Ectodermal cell (in vitro differentiated cells): ENCODE data around the gene LEPR.

ENCODE experiments used
- H3K27ac ChIP-seq: 2 replicates; pipeline ENCODE4 v1.7.0; 2013; ENCODE audit warnings: mild to moderate bottlenecking, low read depth, low read length; ENCODE audit not compliant: insufficient read depth, poor library complexity, severe bottlenecking
- H3K27me3 ChIP-seq: 2 replicates; pipeline ENCODE4 v1.7.0; 2013; ENCODE audit warnings: mild to moderate bottlenecking, low read length; ENCODE audit not compliant: insufficient read depth, control insufficient read depth, poor library complexity, severe bottlenecking
- H3K36me3 ChIP-seq: one replicate; pipeline ENCODE4 v1.7.0; 2013; ENCODE audit warnings: low read length; ENCODE audit not compliant: control insufficient read depth, insufficient read depth
- H3K4me1 ChIP-seq: one replicate; pipeline ENCODE4 v1.7.0; 2013; ENCODE audit warnings: low read length; ENCODE audit not compliant: control insufficient read depth, insufficient read depth
- H3K4me3 ChIP-seq: 2 replicates; pipeline ENCODE4 v1.7.0; 2013; ENCODE audit warnings: low read depth, low read length, control low read depth; ENCODE audit not compliant: insufficient read depth
- H3K9me3 ChIP-seq: 2 replicates; pipeline ENCODE4 v1.7.0; 2013; ENCODE audit warnings: mild to moderate bottlenecking, low read length, moderate library complexity; ENCODE audit not compliant: control insufficient read depth
- WGBS, 2 experiments: methylation state at CpG; one replicate each; pipeline ENCODE4 v1.1.7; 2013; ENCODE audit warnings: missing lambda C conversion rate in 2 of 2; 5-methylcytosine and 5-hydroxymethylcytosine counted together

LEPR gene

GRCh38 chr1:65388908-65389695, 31.4 kb upstream of the LEPR start:
- H3K4me3 ChIP-seq: no peak overlapping the region
- H3K9me3 ChIP-seq: no peaks in the 10 kb centered on the region
- H3K27me3 ChIP-seq: no peaks in the 10 kb centered on the region
- H3K4me1 ChIP-seq: no peaks in the 10 kb centered on the region
- H3K36me3 ChIP-seq: peaks cover 4% of the 10 kb centered on the region
- H3K27ac ChIP-seq: no peak overlapping the region
- WGBS, 2 experiments: 90% methylated on average over 3 of the region's 3 CpGs

GRCh38 chr1:65392497-65392896, 28.0 kb upstream of the LEPR start:
- Histone ChIP-seq H3K4me3 (no peak overlapping the region), H3K4me1 (no peaks in the 10 kb centered on the region), H3K36me3 (peaks cover 4% of the 10 kb centered on the region), H3K27me3 (no peaks in the 10 kb centered on the region), H3K27ac (no peak overlapping the region), H3K9me3 (no peaks in the 10 kb centered on the region)
- WGBS, 2 experiments: 96 to 97% methylated on average over 7 of the region's 7 CpGs

GRCh38 chr1:65393347-65393746, 27.1 kb upstream of the LEPR start:
- Histone ChIP-seq H3K9me3 (no peaks in the 10 kb centered on the region), H3K4me3 (no peak overlapping the region), H3K4me1 (no peaks in the 10 kb centered on the region), H3K27ac (no peak overlapping the region), H3K27me3 (no peaks in the 10 kb centered on the region), H3K36me3 (peaks cover 4% of the 10 kb centered on the region)
- 93 to 97% methylated on average over 2 of the region's 2 CpGs for WGBS, 2 experiments

GRCh38 chr1:65393928-65394327, 26.5 kb upstream of the LEPR start:
- no peak overlapping the region for H3K27ac ChIP-seq
- no peak overlapping the region for H3K4me3 ChIP-seq
- H3K4me1 ChIP-seq: no peaks in the 10 kb centered on the region
- no peaks in the 10 kb centered on the region for H3K9me3 ChIP-seq
- no peaks in the 10 kb centered on the region for H3K27me3 ChIP-seq
- H3K36me3 ChIP-seq: peaks cover 4% of the 10 kb centered on the region
- WGBS, 2 experiments: 90 to 95% methylated on average over 1 of the region's 1 CpG

- no peaks in the 10 kb centered on the region for H3K36me3 ChIP-seq
- no peak overlapping the region for H3K4me3 ChIP-seq
- 90 to 95% methylated on average over 3 of the region's 3 CpGs for WGBS, 2 experiments
- H3K27ac ChIP-seq: no peak overlapping the region
- H3K4me1 ChIP-seq: no peaks in the 10 kb centered on the region
- H3K27me3 ChIP-seq: no peaks in the 10 kb centered on the region
- no peaks in the 10 kb centered on the region for H3K9me3 ChIP-seq
Measured at GRCh38 chr1:65395887-65396612, 24.4 kb upstream of the LEPR start.

- Histone ChIP-seq H3K4me1 (no peaks in the 10 kb centered on the region), H3K27me3 (no peaks in the 10 kb centered on the region), H3K4me3 (no peak overlapping the region), H3K9me3 (no peaks in the 10 kb centered on the region), H3K27ac (no peak overlapping the region), H3K36me3 (no peaks in the 10 kb centered on the region)
- WGBS, 2 experiments: 100% methylated on average over 1 of the region's 1 CpG; no CpG with 5 or more reads in 1 of the 2 experiments
Measured at GRCh38 chr1:65398083-65398482, 22.4 kb upstream of the LEPR start.

- Histone ChIP-seq H3K36me3 (no peaks in the 10 kb centered on the region), H3K4me1 (no peaks in the 10 kb centered on the region), H3K9me3 (no peaks in the 10 kb centered on the region), H3K27me3 (no peaks in the 10 kb centered on the region), H3K4me3 (no peak overlapping the region), H3K27ac (no peak overlapping the region)
- WGBS, 2 experiments: 80% methylated on average over 1 of the region's 1 CpG; no CpG with 5 or more reads in 1 of the 2 experiments
Measured at GRCh38 chr1:65399003-65399402, 21.5 kb upstream of the LEPR start.

- no peaks in the 10 kb centered on the region for H3K9me3 ChIP-seq
- H3K4me3 ChIP-seq: no peak overlapping the region
- no peaks in the 10 kb centered on the region for H3K36me3 ChIP-seq
- WGBS, 2 experiments: 90 to 93% methylated on average over 3 of the region's 3 CpGs
- H3K4me1 ChIP-seq: no peaks in the 10 kb centered on the region
- no peak overlapping the region for H3K27ac ChIP-seq
- no peaks in the 10 kb centered on the region for H3K27me3 ChIP-seq
Measured at GRCh38 chr1:65401612-65402011, 18.9 kb upstream of the LEPR start.

- Histone ChIP-seq H3K27me3 (no peaks in the 10 kb centered on the region), H3K4me1 (no peaks in the 10 kb centered on the region), H3K4me3 (no peak overlapping the region), H3K36me3 (no peaks in the 10 kb centered on the region), H3K9me3 (no peaks in the 10 kb centered on the region), H3K27ac (no peak overlapping the region)
Measured at GRCh38 chr1:65404941-65405340, 15.5 kb upstream of the LEPR start.

GRCh38 chr1:65407877-65408276, 12.6 kb upstream of the LEPR start:
- Histone ChIP-seq H3K27ac (no peak overlapping the region), H3K36me3 (no peaks in the 10 kb centered on the region), H3K4me1 (no peaks in the 10 kb centered on the region), H3K4me3 (no peak overlapping the region), H3K27me3 (no peaks in the 10 kb centered on the region), H3K9me3 (no peaks in the 10 kb centered on the region)
- 87 to 97% methylated on average over 2 of the region's 2 CpGs for WGBS, 2 experiments
